GM12891 (cell line): ENCODE results near the gene CIITA.
"Not testable (repeated sequence)": the region's sequence is repeated elsewhere in the genome, so short reads cannot be mapped to it uniquely, and the experiment has no call there.

Experiments
- DNase-seq: peaks from one replicate; pipeline ENCODE4 v3.0.0; 2011; ENCODE audit warnings: low spot score; ENCODE audit not compliant: insufficient read length
- FAIRE-seq: peaks from 2 replicates; lab custom pipeline; 2011; peaks lifted over from hg19 to GRCh38; lab: Jason Lieb, UNC
- PAX5 ChIP-seq: IDR thresholded peaks from 2 replicates; pipeline ENCODE4 v1.6.1; 2011; ENCODE audit warnings: low read length, moderate library complexity, mild to moderate bottlenecking; ENCODE audit not compliant: insufficient read depth, severe bottlenecking
- POLR2A ChIP-seq: IDR thresholded peaks from 2 replicates; pipeline ENCODE4 v1.6.1; 2011; ENCODE audit warnings: low read depth, low read length, control low read depth
- POLR2AphosphoS5 ChIP-seq: IDR thresholded peaks from 2 replicates; pipeline ENCODE4 v1.6.1; 2011; ENCODE audit warnings: low read depth, low read length, control low read depth
- POU2F2 ChIP-seq: IDR thresholded peaks from 2 replicates; pipeline ENCODE4 v1.6.1; 2011; ENCODE audit warnings: low read depth, mild to moderate bottlenecking, control low read depth, low read length, moderate library complexity
- SPI1 ChIP-seq: IDR thresholded peaks from 2 replicates; pipeline ENCODE4 v1.6.1; 2011; ENCODE audit warnings: low read depth, low read length, control low read depth
- TAF1 ChIP-seq: IDR thresholded peaks from 2 replicates; pipeline ENCODE4 v1.6.1; 2011; ENCODE audit warnings: low read depth, low read length, control low read depth

Gene CIITA

DNA sequence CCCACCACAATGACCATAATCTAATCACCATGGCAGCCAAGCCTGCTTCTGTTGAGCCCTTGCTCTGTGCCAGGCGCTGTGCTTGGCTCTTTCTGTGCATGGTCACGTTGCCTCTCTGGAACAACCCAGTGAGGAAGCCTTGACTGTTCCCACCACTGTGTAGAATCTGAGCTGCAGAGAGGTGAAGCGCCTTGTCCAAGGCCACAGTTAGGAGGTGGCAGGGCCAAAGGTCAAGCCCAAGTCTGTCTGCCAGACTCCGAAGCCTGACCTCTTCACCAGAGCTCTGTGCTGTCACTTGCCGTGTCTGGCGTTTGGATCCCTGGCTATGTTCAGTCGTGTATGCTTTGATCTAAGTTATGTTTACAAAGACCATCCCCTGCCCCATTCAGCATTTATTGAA is 77.9 kb downstream of the CIITA start:
- no peak for TF ChIP-seq POU2F2
- no peak for TF ChIP-seq SPI1
- TF ChIP-seq POLR2AphosphoS5: no peak
- FAIRE-seq: peak; percentile 31

DNA sequence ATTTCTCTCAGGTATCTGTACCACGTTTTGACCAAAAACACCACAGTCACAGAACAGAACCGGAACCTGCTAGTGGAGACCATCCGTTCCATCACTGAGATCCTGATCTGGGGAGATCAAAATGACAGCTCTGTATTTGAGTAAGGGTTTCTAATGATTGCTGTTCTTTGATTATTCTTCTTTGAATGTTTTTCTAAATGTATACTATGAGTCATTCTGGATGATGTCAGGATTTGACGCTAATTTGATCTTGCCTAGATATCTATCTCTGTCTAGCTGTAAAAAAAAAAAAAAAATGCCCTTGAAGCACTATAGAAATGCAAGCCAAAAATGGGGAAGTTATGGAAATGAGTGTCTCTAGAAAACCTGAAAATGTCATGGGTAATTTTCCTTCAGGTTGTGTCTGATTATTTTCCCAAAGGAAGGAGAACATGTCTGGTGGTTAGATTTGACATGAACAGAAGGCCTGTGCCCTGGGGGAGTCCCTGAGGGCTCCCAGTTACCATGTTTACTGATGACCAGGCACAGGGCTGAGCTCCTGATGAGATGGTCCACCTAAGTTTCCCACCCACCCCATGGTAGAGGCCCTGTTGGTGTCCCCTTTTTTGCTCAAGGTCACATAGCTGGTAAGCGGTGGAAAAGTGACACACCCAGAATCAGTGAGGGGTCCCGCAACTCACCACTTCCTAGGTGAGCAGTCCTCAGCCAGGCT is 80.9 kb downstream of the CIITA start:
- FAIRE-seq (no peak), DNase-seq (no peak)

More for the DNA sequence above, 77.9 kb downstream of the CIITA start:
- DNase-seq: no peak

DNA sequence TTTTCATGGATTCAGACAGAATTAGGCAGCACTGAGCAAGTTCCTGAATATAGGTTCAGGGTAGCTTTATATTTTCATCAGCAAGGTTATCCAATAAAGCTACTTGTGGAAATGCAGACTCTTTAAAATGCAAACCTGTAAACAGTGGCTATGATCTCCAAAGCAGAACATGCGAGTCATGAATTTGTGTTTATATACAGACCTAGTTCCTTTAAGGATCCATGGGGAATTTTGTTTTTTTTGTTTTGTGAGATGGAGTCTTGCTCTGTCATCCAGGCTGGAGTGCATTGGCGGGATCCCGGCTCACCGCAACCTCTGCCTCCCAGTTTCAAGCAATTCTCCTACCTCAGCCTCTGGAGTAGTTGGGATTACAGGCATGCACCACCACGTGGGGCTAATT is 82.2 kb downstream of the CIITA start:
- DNase-seq (no peak), FAIRE-seq (no peak)
- TF ChIP-seq TAF1 (no peak), POLR2AphosphoS5 (no peak), POU2F2 (no peak)

More for the DNA sequence above, 80.9 kb downstream of the CIITA start:
- TF ChIP-seq POU2F2: no peak
- no peak for TF ChIP-seq POLR2AphosphoS5
- no peak for TF ChIP-seq PAX5
- no peak for TF ChIP-seq SPI1
- no peak for TF ChIP-seq POLR2A
- TF ChIP-seq TAF1: no peak

GRCh38 chr16:10961231-10961630 is 84.2 kb downstream of the CIITA start:
- no peak for DNase-seq
- no peak for TF ChIP-seq SPI1
- TF ChIP-seq TAF1: no peak
- TF ChIP-seq POLR2AphosphoS5: no peak
- TF ChIP-seq POU2F2: no peak
- no peak for TF ChIP-seq PAX5
- TF ChIP-seq POLR2A: no peak
- no peak for FAIRE-seq

DNA sequence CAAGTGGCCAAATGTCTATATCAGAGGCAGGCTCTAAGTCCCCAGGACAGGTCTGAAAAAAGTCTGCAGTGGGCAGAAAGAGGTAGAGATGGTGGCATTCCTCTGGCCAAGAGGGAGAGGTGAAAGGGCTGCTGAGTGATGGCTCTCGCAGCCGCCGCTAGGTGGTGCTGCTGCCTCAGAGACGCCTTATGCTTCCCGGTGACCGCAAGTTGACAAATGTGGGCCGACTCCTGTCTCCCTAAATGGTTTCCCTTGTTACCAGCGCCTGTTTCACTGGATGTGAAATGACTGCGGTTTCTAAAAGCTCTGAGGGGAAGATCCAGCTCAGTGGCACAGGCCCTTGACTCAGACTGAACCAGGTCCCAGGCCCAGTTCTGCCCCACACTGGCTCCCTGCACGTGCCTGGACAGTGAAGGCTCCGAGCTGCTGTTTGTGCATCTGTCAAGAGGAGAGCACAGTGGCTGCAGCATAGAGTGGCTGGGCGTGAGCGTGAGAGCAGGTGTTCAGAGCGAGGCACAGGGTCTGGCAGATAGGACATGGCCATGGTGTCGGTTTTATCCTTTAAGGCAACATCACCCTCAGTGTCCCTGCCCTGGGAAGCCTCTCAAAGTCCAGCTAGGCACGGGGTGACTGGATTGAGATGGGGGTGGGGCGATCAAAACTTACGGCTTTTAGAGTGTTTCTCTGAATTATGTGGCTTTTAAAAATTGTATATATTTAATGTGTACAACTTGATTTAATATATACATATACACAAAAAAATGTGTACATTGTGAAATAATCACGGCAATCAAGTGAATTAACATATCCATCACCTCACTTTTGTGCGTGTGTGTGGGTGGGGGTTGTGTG is 87.3 kb downstream of the CIITA start:
- TF ChIP-seq POLR2AphosphoS5: peak; percentile 46; the same call in 1 of the 2 replicates
- TF ChIP-seq POU2F2: peak; percentile 69; the same call in 1 of the 2 replicates
- TF ChIP-seq PAX5: no peak
- FAIRE-seq (peak; percentile 88), DNase-seq (no peak)

GRCh38 chr16:10964891-10965326 is 87.9 kb downstream of the CIITA start:
- TF ChIP-seq TAF1 (no peak), PAX5 (no peak), SPI1 (peak; percentile 66), POU2F2 (peak; percentile 81; the same call in 1 of the 2 replicates), POLR2AphosphoS5 (0 out of 2 replicates have a peak, but pooled peaks have one; percentile 4), POLR2A (peak; percentile 75)
- FAIRE-seq (peak; percentile 79), DNase-seq (no peak)

DNA sequence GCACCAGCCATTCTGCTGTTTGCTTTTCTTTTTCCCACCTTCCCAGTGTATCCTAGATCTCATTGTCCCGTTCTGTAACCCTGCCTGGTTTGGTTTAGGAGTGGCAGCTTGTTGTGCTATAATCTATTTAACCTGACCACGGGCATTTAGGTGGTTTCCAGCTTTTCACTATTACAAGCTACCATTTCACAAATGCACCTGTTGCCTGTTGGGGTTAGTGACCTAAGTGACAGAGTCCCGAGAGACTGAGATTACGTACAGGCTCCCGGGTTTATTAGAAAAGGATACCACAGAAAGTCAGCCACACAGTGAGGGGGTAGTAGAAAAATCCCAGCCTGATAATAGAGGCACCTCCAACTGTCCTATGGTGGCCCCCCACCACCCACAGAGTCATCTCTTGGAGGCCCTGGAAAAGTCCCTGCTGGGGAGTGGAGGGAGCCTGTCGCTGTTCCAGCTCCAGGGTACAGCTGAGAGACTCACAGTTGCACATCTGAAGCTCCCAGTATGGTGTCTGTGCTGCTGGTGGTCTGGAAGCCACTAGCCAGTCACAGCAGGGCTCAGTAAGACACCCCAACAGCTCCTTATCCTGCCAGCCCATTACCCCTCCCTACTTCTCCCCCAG is 88.5 kb downstream of the CIITA start:
- FAIRE-seq (peak; percentile 78), DNase-seq (no peak)
- TF ChIP-seq TAF1: peak; percentile 53; the same call in 1 of the 2 replicates
- TF ChIP-seq POLR2AphosphoS5: peak; percentile 19; the same call in 1 of the 2 replicates
- peak; percentile 81 for TF ChIP-seq POU2F2
- TF ChIP-seq SPI1: no peak
- TF ChIP-seq PAX5: no peak

DNA sequence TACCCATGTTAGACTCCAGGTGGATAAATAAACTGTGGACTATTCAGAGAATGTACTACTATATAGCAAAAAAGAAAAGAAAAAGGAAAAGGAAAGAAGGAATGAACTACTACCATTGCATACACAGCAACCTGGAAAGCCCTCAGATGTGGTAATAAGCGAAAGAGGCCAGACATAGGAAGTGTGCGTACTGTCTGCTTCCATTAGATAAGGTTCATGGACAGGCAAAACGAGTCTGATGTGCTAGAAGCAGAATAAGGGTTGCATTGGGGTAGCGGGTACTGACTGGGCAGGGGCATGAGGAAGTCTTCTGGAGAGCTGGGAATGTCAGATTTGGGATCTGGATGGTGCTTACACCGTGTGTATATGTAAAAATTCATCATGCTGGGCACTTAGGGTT is 89.1 kb downstream of the CIITA start:
- peak; percentile 5 for FAIRE-seq
- TF ChIP-seq POLR2AphosphoS5 (0 out of 2 replicates have a peak, but pooled peaks have one; percentile 2), SPI1 (no peak)
- DNase-seq: no peak

DNA sequence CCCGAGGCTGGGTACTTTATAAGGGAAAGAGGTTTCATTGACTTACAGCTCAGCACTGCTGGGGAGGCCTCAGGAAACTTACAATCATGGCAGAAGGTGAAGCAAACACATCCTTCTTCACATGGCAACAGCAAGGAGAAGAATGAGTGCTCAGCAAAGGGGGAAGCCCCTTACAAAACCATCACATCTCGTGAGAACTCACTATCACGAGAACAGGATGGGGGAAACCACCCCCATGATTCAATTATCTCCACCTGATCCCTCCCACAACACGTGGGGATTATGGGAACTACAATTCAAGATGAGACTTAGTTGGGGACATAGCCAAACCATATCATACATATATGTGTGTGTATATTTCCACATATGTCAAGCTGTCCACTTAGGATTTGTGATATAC is 89.6 kb downstream of the CIITA start:
- not testable (repeated sequence) for FAIRE-seq, DNase-seq

- DNase-seq: no peak
- TF ChIP-seq SPI1 (no peak), TAF1 (no peak), PAX5 (no peak), POU2F2 (no peak), POLR2AphosphoS5 (no peak), POLR2A (no peak; the same call in 1 of the 2 replicates)
These were observed 91.0 kb downstream of the CIITA start for GRCh38 chr16:10967986-10968385.

DNA sequence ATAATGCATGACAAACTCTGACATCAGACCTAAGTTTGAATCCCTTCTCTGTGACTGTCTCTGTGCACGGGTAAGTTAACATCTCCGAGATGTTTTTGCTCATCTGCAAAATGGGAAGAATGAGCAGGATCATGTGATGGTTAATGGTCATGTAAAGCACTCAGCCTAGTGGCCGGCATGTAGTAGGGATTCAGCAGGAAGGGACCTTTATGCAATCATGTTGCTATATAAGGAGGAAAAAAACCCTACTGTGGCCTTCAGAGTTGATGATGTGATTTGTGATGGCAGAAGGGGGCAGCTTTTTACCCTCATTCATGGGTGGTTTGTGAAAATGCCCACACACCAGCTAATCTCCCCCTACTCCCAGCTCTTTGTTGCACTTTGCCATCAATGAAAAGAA is 91.5 kb downstream of the CIITA start:
- FAIRE-seq: no peak
- TF ChIP-seq PAX5 (no peak), SPI1 (no peak), POLR2AphosphoS5 (no peak), TAF1 (no peak)
- DNase-seq: no peak

More at GRCh38 chr16:10967986-10968385, 91.0 kb downstream of the CIITA start:
- FAIRE-seq: no peak
